HEK293T (cell line): ENCODE data around the gene FBXL13.

Experiments used
- FOXA1 ChIP-seq: fragments of 450-650 bp; IDR thresholded peaks from 2 replicates; pipeline ENCODE4 v1.6.1; 2016; ENCODE audit warnings: mild to moderate bottlenecking
- FOXM1 ChIP-seq: fragments of 450-650 bp; IDR thresholded peaks from 2 replicates; pipeline ENCODE4 v1.6.1; 2017; ENCODE audit warnings: mild to moderate bottlenecking, borderline replicate concordance
- HDGF ChIP-seq: fragments of 450-650 bp; IDR thresholded peaks from 2 replicates; pipeline ENCODE4 v1.6.1; 2017; ENCODE audit warnings: antibody characterized with exemption, borderline replicate concordance
- NFRKB ChIP-seq: fragments of 450-650 bp; IDR thresholded peaks from 2 replicates; pipeline ENCODE4 v1.6.1; 2016; ENCODE audit warnings: mild to moderate bottlenecking, moderate library complexity
- SP1 ChIP-seq: fragments of 450-650 bp; IDR thresholded peaks from 2 replicates; pipeline ENCODE4 v1.6.1; 2017

DNA sequence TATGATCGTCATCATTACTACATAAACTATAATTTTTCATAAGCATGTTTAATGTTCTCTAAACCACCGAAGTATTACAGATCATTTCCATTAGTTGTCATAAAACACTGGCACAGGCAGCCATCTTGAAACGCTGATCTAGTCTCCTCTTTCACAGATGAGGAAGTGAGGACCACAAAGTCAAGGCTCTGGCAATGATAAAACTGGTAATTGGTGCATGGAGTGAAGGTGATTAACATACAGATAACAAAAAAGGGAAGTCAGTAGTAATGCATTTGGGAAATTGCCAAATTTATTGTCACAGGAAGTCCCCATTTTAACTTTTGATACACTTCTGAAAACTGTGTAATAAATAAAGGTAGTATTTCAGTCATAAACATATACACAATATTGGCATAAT lies 49.3 kb downstream of the FBXL13 start:
- no peak for TF ChIP-seq FOXM1
- no peak for TF ChIP-seq NFRKB
- TF ChIP-seq HDGF = no peak
- TF ChIP-seq FOXA1 = no peak
- no peak for TF ChIP-seq SP1
